Loucy (cell line): Measurements from ENCODE around the gene DLG1.

Source experiments
- H2AFZ ChIP-seq: fragments of 200-600 bp; sonication (generic); 2 replicates; pipeline ENCODE4 v1.6.0; 2016; ENCODE audit warnings: antibody characterized with exemption, mild to moderate bottlenecking, low read length, moderate library complexity
- H3F3A ChIP-seq: fragments of 200-600 bp; 2 replicates; pipeline ENCODE4 v1.6.0; 2016; ENCODE audit warnings: antibody characterized with exemption, low read depth, mild to moderate bottlenecking
- H3K27me3 ChIP-seq: fragments of 200-600 bp; sonication (generic); 2 replicates; pipeline ENCODE4 v1.6.1; 2014; ENCODE audit warnings: low read length, mild to moderate bottlenecking; ENCODE audit not compliant: insufficient read depth, poor library complexity, severe bottlenecking
- H3K36me3 ChIP-seq: fragments of 200-600 bp; sonication (generic); 2 replicates; pipeline ENCODE4 v1.6.1; 2016; ENCODE audit warnings: low read length; ENCODE audit not compliant: insufficient read depth
- H3K4me1 ChIP-seq: fragments of 200-600 bp; sonication (generic); 2 replicates; pipeline ENCODE4 v1.5.1; 2014; ENCODE audit warnings: low read length, mild to moderate bottlenecking; ENCODE audit not compliant: insufficient read depth, poor library complexity, severe bottlenecking
- H3K4me2 ChIP-seq: fragments of 200-600 bp; sonication (generic); 2 replicates; pipeline ENCODE4 v1.6.0; 2014; ENCODE audit warnings: antibody characterized with exemption, low read length, low read depth, mild to moderate bottlenecking; ENCODE audit not compliant: poor library complexity, severe bottlenecking
- H3K4me3 ChIP-seq: fragments of 200-600 bp; sonication (generic); 2 replicates; pipeline ENCODE4 v1.5.1; 2014; ENCODE audit warnings: low read length, mild to moderate bottlenecking, mixed read lengths; ENCODE audit not compliant: poor library complexity, severe bottlenecking
- H3K79me2 ChIP-seq: fragments of 200-600 bp; sonication (generic); 2 replicates; pipeline ENCODE4 v1.6.1; 2014; ENCODE audit warnings: low read length; ENCODE audit not compliant: insufficient read depth
- H3K9ac ChIP-seq: fragments of 200-600 bp; sonication (generic); 2 replicates; pipeline ENCODE4 v1.6.0; 2014; ENCODE audit warnings: mild to moderate bottlenecking, low read depth, low read length, moderate library complexity; ENCODE audit not compliant: poor library complexity, severe bottlenecking
- H3K9me2 ChIP-seq: fragments of 200-600 bp; sonication (generic); replicated peaks from 2 replicates; pipeline ENCODE4 v1.6.1; 2016; ENCODE audit warnings: low read depth, low read length, mixed read lengths
- H3K9me3 ChIP-seq: fragments of 200-600 bp; sonication (generic); 2 replicates; pipeline ENCODE4 v1.6.1; 2014; ENCODE audit warnings: mild to moderate bottlenecking, antibody characterized with exemption, low read length, low read depth; ENCODE audit not compliant: insufficient read depth
- H4K20me1 ChIP-seq: fragments of 200-600 bp; sonication (generic); 2 replicates; pipeline ENCODE4 v1.6.0; 2014; ENCODE audit warnings: antibody characterized with exemption, low read length, mild to moderate bottlenecking; ENCODE audit not compliant: insufficient read depth, poor library complexity, severe bottlenecking
- EZH2phosphoT487 ChIP-seq: fragments of 200-600 bp; IDR thresholded peaks from 2 replicates; pipeline ENCODE4 v1.6.1; 2018; ENCODE audit warnings: antibody characterized with exemption, mild to moderate bottlenecking, moderate library complexity, borderline replicate concordance
- TF ChIP-seq, protein P1 (sequence below): fragments of 200-600 bp; sonication (generic); conservative IDR thresholded peaks from 2 replicates; pipeline ENCODE4 v1.5.1; 2014; ENCODE audit warnings: mild to moderate bottlenecking, antibody characterized with exemption, low read length

The DLG1 gene

DNA sequence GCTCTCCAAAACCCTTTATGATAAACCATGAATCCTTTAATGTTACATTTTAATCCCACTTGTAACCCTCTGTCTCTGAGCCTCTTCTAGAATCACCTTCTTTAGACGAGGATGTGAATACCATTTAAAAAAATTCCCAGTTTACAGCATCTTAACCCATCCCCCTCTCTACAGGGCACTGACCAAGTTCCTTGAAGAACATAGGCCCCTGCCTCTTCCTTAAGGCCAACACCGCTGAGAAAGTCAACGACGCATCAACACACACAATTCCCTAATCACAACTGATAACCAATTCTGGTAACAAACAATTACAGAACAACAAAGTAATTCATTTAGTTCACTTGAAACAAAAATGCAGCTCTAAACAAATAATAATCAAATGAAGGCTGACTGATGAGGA lies 130.3 kb downstream of the DLG1 start:
- peaks cover 5% of the 10 kb centered on the region for H4K20me1 ChIP-seq
- H3K9me2 ChIP-seq: no peaks in the 10 kb centered on the region
- TF ChIP-seq, protein P1, sequence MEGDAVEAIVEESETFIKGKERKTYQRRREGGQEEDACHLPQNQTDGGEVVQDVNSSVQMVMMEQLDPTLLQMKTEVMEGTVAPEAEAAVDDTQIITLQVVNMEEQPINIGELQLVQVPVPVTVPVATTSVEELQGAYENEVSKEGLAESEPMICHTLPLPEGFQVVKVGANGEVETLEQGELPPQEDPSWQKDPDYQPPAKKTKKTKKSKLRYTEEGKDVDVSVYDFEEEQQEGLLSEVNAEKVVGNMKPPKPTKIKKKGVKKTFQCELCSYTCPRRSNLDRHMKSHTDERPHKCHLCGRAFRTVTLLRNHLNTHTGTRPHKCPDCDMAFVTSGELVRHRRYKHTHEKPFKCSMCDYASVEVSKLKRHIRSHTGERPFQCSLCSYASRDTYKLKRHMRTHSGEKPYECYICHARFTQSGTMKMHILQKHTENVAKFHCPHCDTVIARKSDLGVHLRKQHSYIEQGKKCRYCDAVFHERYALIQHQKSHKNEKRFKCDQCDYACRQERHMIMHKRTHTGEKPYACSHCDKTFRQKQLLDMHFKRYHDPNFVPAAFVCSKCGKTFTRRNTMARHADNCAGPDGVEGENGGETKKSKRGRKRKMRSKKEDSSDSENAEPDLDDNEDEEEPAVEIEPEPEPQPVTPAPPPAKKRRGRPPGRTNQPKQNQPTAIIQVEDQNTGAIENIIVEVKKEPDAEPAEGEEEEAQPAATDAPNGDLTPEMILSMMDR: no peak
- no peak for TF ChIP-seq EZH2phosphoT487
- no peaks in the 10 kb centered on the region for H3F3A ChIP-seq
- peaks cover 15% of the 10 kb centered on the region for H3K36me3 ChIP-seq
- H3K79me2 ChIP-seq: peaks cover 6% of the 10 kb centered on the region; the same call in 1 of the 2 replicates
- H3K4me1 ChIP-seq: peaks cover 2% of the 10 kb centered on the region
- H3K4me3 ChIP-seq: no peak overlapping the region
- no peaks in the 10 kb centered on the region for H3K27me3 ChIP-seq
- H3K9me3 ChIP-seq: no peaks in the 10 kb centered on the region
- no peak overlapping the region for H3K4me2 ChIP-seq
- H2AFZ ChIP-seq: no peak overlapping the region
- no peak overlapping the region for H3K9ac ChIP-seq

GRCh38 chr3:197167549-197167948 lies 130.9 kb downstream of the DLG1 start:
- Histone ChIP-seq H3K27me3 (no peaks in the 10 kb centered on the region), H3K9ac (no peak overlapping the region), H4K20me1 (peaks cover 5% of the 10 kb centered on the region), H3F3A (no peaks in the 10 kb centered on the region), H3K9me3 (no peaks in the 10 kb centered on the region), H3K4me3 (no peak overlapping the region), H3K9me2 (no peaks in the 10 kb centered on the region), H2AFZ (no peak overlapping the region), H3K4me1 (no peaks in the 10 kb centered on the region), H3K79me2 (peaks cover 2% of the 10 kb centered on the region; the same call in 1 of the 2 replicates), H3K4me2 (no peak overlapping the region), H3K36me3 (peaks cover 18% of the 10 kb centered on the region)
- TF ChIP-seq, protein P1: no peak
- no peak for TF ChIP-seq EZH2phosphoT487

DNA sequence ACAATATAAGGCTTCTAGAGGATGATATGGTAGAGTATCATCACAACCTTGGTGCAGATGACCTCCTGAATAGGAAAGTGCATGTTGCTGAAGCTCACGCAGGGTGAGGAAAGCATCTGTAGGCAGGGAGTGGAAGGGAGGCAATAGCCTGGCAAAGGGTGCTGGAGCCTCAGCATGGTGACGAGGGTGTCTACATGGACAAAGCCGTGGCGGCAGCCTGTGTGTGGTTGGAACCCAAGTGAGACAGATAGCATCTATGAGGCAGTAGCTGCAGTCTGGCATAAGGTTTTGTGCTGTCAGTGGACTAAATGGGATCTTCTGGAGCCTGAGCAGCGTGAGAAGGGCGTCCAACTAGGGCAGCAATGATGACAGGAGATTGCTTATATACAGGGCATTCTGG lies 132.5 kb downstream of the DLG1 start:
- H3K4me1 ChIP-seq: no peaks in the 10 kb centered on the region
- no peaks in the 10 kb centered on the region for H3K79me2 ChIP-seq
- H3K9me2 ChIP-seq: no peaks in the 10 kb centered on the region
- no peaks in the 10 kb centered on the region for H3K9me3 ChIP-seq
- H3F3A ChIP-seq: no peaks in the 10 kb centered on the region
- no peak for TF ChIP-seq EZH2phosphoT487
- TF ChIP-seq, protein P1: no peak
- peaks cover 18% of the 10 kb centered on the region for H3K36me3 ChIP-seq
- peaks cover 5% of the 10 kb centered on the region for H4K20me1 ChIP-seq
- no peaks in the 10 kb centered on the region for H3K27me3 ChIP-seq
- no peak overlapping the region for H2AFZ ChIP-seq
- no peak overlapping the region for H3K4me3 ChIP-seq
- no peak overlapping the region for H3K9ac ChIP-seq
- no peak overlapping the region for H3K4me2 ChIP-seq
